Cerebellar nuclear complex (tissue), 1 donor: ENCODE measurements around the gene DUSP28.
"Not testable (repeated sequence)": the region's sequence is repeated elsewhere in the genome, so short reads cannot be mapped to it uniquely, and the experiment has no call there.

Experiments
- DNase-seq, 2 experiments: peaks; one replicate each; lab custom pipeline; 2025; lab: John Stamatoyannopoulos, UW

The DUSP28 gene

DNA sequence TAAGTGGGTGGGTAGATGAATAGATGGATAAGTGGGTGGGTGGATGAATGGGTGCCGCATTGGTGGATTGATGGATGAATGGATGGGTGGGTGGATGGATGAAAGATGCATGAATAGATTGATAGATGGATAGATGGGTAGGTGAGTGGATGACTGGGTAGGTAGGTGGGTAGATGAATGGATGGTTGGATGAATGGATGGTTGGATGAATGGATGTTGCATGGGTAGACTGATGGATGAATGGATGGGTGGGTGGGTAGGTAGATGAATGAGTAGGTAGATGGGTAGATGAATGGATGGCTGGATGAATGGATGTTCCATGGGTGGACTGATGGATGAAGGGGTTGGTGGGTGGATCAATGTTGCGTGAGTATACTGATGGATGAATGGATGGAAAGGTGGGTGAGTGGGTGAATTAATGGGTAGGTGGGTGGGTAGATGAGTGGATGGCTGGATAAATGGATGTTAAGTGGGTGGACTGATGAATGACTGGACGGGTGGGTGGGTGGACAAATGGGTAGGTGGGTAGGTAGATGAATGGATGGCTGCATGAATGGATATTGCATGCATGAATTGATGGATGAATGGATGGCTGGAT, 32.9 kb upstream of the DUSP28 start:
- no peak for DNase-seq

GRCh38 chr2:240528406-240529040, 31.6 kb upstream of the DUSP28 start:
- no peak for DNase-seq

- DNase-seq = no peak
Measured at GRCh38 chr2:240529344-240529999, 30.7 kb upstream of the DUSP28 start.

GRCh38 chr2:240530181-240530580, 30.0 kb upstream of the DUSP28 start:
- no peak for DNase-seq

DNA sequence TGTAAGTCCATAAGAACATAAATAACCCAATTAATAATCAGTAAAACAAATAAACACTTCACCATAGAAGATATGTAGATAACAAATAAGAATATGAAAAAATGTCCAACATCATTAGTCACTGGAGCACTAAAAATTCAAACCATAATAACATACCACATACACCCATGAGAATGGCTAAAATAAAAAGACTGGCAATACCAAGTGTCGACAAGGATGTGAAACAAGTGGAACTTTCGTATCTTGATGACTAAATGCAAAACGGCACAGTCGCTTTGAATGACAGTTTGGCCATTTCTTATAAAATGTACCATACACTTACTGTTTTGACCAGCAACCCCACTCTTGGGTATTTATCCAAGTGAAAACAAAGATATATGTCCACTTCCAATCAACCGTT, 29.1 kb upstream of the DUSP28 start:
- DNase-seq = no peak

DNA sequence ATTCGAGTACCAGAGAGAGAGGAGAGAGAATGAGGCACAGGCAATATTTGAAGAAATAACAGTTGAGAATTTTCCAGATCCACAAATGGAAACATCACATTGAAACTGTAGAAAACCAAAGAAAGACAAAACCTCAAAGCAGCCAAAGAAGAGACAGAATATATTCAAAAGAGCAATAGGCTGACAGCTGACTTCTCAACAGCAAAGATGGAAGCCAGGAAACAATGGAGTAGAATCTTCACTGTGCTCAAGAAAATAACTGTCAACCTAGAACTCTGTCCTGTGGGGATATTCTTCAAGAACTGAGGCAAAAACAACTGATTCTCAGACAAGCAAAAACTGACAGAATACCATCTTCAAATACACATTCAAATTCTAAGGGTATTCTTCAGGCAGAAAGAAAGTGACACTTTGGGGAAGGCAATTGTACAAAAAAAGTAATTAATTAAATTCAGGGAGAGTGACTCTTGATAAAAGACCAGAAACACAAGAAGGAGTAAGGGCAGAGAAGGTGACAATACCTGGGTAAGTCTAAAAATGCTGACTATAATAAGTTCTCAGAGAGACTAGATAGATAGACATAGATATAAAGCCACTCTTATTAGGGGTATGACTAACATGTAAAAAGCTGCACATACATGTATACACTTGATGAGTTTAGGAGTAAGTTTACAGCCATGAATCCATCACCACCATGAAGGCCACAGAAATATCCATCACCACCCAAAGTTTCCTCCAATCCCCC, 28.0 kb upstream of the DUSP28 start:
- no peak for DNase-seq

DNA sequence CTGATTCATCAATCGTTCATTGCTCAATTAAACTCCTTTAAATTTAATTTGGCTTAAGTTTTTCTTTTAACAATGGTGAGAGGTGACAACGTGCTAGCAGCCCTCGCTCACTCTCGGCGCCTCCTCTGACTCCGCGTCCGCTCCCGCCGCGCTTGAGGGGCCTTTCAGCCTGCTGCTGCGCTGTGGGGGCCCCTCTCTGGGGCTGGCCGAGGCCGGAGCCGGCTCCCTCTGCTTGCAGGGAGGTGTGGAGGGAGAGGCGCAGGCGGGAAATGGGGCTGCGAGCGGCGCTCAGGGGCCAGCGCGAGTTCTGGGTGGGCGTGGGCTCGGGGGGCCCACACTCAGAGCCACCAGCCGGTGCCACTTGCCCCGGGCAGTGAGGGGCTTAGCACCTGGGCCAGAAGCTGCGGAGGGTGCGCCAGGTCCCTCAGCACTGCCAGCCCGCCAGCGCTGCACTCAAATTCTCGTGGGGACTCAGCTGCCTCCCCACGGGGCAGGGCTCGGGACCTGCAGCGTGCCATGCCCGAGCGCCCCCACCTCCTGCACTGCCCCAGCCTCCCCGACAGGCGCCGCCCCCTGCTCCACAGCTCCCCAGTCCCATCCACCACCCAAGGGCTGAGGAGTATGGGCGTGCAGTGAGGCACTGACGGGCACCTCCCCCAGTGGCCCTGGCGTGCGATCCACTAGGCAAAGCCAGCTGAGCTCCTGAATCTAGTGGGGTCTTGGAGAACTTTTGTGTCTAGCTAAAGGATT, 22.0 kb upstream of the DUSP28 start:
- no peak for DNase-seq

DNA sequence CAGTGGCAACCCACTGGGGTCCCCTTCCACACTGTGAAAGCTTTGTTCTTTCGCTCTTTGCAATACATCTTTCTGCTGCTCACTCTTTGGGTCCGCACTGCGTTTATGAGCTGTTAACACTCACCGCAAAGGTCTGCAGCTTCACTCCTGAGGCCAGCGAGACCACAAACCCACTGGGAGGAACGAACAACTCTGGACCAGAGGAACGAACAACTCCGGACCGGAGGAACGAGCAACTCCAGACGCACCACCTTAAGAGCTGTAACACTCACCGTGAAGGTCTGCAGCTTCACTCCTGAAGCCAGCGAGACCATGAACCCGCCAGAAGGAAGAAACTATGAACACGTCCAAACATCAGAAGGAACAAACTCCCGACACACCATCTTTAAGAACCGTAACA, 21.1 kb upstream of the DUSP28 start:
- DNase-seq = not testable (repeated sequence)

DNA sequence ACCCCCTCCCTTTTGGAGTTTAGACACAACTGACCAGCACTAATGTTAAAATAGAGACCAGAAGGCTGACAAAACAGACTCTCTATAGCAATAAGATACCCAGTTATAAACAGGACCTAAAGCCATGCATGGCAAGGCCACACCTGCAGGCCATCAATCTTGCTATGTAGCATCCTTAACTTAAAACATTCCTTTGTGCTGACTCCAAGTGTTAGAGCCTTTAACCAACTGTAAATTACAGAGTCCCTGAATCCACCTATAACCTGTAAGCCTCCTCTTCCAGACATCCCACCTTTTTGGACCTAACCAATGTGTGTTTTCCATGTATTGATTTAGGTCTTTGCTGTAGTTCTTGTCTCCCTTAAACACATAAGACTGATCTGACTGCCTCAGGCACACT, 20.3 kb upstream of the DUSP28 start:
- no peak for DNase-seq

DNA sequence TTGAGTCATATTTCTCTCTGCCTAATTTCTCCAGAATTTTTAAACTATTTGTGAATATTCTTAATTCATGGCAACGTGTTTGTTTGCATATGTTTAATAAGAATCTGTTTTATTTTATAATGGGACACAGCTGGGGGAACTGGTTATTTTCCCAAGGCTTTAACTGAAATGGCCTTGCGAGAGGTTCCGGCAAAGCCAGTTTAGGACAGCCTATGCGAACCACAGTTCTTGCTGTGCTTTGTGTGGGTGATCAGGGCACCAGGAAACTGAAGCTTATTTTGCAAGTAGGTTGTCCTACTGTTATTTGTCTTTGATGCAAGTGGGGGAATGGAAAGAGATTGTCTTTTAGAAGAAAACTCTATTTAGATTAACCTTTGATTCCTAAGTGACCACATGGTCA, 8.9 kb upstream of the DUSP28 start:
- DNase-seq = no peak

- no peak for DNase-seq
Measured at GRCh38 chr2:240551811-240552210, 8.3 kb upstream of the DUSP28 start.

GRCh38 chr2:240553956-240554480, 6.1 kb upstream of the DUSP28 start:
- no peak for DNase-seq

DNA sequence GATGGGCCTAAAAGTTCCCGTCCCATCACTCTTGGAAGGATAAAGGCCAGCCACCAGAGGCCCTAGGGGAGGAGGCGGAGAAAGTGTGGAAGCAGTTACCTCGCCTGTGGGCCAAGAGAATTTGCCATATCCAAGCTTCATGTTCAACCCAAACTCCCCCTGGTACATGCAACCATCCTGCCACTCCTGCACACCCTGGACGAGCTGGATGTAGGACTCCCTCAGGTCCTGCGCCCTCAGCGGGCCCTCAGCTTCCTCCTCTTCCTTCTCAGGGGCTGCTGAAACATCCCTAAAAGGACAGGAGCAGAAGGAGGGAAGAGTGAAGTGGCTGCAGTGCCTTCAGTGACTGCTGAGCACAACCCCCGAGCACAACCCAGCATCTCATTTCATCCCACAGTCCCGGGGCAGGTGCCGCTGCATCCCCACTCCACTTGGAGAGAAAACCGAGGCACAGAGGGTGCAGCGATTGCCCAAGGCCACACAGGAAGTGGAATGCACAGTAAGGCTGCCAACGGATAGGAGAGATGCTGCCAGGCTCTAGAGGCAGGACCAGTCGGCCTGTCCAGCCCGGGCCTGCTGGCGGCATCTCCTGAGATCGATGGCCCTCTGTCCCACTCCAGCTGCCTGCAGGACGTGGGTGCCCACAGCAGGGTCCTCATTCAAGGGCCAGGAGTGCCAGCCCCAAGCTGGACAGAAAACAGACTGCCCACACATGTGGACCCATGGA, 5.2 kb upstream of the DUSP28 start:
- DNase-seq = no peak

DNA sequence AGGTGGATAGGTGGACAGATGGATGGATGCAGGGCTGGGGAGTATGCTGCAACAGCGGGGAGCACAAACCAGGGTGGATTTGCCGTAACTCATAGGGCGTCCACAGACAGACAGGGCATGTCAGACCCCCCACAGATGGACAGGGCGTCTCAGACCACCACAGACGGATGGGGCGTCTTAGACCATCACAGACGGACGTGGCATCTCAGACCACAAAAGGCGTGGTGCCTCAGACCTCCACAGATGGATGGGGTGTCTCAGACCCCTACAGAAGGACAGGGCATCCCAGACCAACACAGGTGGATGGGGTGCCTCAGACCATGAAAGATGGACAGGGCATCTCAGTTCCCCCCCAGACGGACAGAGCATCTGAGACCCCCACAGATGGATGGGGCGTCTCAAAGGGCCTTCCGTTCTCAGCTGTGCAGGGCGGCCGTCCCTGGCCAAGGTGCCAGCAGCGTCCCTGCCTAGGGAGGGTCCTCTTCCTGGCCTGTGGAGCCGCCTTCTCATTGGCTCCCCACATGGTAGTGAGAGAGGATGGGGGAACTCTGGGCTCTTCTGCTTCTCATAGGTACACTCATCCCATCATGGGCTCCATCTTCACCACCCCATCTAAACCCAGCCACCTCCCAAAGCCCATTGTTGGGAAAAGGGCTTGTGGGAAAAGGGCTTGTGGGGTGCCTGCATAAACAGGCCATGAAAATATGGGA, 4.5 kb upstream of the DUSP28 start:
- no peak for DNase-seq

DNA sequence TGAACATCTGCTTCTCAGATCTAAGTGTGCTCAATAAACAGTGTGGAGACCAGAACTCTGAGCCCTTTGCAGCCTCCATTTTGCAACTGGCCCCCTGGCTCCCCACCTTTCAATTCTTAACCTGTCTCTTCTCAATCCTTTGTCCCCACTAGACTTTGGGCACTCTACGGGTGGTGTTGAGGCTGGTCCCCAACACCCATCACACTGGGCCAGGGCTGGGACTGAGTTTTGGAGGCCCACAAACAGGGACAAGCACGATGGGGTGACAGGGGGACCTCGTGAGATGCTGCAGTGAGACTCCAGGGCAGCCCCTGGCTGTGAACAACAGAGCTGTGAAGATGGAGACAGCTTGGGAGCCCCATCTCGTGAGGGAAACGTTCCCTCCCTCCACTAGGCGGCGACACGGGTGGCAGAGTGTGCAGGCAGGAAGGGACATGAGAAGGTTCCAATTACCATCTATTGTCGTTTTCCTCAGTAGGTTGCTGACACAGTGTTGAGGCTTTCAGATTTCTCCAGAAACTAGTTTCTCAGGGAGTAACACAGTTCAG, 3.5 kb upstream of the DUSP28 start:
- DNase-seq = no peak

- no peak for DNase-seq
Measured at GRCh38 chr2:240557101-240557751, 2.9 kb upstream of the DUSP28 start.

- DNase-seq = no peak
Measured at GRCh38 chr2:240557808-240558207, 2.3 kb upstream of the DUSP28 start, which contains the start of gene ANKMY1. Gene ANKMY1 (minus strand): TSS chr2:240557988. CDS start chr2:240557335, 653 bp downstream.

GRCh38 chr2:240558236-240558761, 1.9 kb upstream of the DUSP28 start:
- DNase-seq = no peak

DNA sequence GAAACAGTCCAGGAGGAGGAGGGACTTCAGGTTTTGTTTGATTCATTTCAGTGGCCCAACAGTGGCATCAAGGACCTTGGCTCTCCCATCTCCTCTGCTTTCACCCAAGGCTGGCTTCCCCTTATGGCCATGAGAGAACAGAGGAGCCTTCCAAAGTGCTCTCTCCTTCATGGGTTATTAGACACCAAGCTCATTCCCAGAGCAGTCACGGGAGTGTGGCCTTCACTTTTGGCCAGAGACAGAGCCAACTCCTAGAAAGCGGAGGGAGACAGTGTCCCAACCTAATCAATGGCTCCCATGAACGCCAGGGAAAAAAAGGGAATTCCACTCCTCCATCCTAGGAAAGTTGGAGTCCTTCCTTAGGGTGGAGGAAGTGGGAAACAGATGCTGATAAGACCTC, 871 bp upstream of the DUSP28 start:
- DNase-seq = no peak
